GM18526 (cell line): Measurements from ENCODE around the gene KDM4C.

Experiments used
- POLR2A ChIP-seq: IDR thresholded peaks from 3 replicates; pipeline ENCODE4 v1.6.1; 2011; ENCODE audit not compliant: insufficient read length; ENCODE audit errors: extremely low read depth

Gene KDM4C

DNA sequence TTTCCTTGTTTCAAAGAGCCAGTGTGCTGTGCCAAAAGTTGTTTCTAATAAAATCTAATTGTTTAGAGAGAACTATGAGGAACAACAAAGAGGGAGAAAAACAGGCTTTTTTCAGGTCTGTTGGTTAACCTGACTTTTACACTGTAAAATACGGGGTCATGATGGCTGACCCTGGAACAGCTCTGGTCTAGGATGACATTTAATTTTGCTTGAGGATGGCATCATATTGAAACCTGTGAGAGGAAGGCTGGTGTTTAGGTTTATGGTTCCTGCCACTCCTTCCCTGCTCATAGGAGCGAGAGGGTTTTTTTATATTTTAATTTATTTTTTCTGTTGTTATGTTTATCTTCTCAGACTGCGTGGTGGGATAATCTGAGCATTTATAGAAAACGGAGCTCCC lies 327.6 kb downstream of the KDM4C start:
- TF ChIP-seq POLR2A, result no peak

- no peak for TF ChIP-seq POLR2A
Observed at GRCh38 chr9:7086389-7086788, 328.6 kb downstream of the KDM4C start.

- no peak for TF ChIP-seq POLR2A
Observed at GRCh38 chr9:7088611-7089010, 330.8 kb downstream of the KDM4C start.

- no peak for TF ChIP-seq POLR2A
Observed at GRCh38 chr9:7089406-7090193, 331.8 kb downstream of the KDM4C start.

GRCh38 chr9:7093040-7093439 lies 335.3 kb downstream of the KDM4C start:
- TF ChIP-seq POLR2A, result no peak

- no peak for TF ChIP-seq POLR2A
Observed at GRCh38 chr9:7094052-7094451, 336.3 kb downstream of the KDM4C start.

DNA sequence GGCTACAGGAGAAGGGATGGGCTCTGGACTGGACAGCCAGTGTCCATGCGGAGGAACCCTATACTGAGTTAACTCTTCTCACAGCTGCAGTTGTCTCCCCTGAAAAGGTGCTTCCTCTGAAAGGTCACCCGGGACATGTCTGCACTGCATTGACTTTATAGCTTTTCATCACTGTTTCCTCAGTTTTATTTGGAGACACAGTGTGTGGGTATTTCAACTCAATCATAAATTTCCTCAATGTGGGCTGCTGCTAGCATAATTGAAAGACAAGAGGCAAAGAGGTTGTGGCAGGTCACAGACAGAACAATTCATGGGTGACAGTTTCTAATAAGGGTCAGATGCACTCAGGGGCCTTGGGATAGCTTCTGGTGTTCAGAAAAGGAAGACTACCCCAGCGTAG lies 336.8 kb downstream of the KDM4C start:
- no peak for TF ChIP-seq POLR2A

DNA sequence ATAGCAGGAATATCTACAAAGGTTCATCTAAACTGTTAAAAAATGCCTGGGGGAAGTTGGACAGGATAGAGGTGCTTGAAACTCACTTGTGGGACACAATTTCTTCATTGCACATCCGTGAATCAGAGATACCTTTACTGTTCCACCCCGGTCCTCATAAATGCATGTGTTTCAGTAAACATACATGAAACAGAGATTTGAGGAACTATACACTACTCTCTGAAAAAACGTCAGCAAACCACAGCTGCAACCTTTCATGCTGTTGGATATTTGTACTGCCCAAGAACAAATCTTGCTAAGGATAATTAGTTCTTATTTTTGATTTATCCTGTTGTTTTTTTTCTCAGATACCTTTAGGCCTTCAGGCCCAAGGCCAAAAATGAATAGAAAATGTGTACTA lies 337.3 kb downstream of the KDM4C start:
- TF ChIP-seq POLR2A, result no peak

GRCh38 chr9:7097040-7097715 lies 339.4 kb downstream of the KDM4C start:
- no peak for TF ChIP-seq POLR2A

DNA sequence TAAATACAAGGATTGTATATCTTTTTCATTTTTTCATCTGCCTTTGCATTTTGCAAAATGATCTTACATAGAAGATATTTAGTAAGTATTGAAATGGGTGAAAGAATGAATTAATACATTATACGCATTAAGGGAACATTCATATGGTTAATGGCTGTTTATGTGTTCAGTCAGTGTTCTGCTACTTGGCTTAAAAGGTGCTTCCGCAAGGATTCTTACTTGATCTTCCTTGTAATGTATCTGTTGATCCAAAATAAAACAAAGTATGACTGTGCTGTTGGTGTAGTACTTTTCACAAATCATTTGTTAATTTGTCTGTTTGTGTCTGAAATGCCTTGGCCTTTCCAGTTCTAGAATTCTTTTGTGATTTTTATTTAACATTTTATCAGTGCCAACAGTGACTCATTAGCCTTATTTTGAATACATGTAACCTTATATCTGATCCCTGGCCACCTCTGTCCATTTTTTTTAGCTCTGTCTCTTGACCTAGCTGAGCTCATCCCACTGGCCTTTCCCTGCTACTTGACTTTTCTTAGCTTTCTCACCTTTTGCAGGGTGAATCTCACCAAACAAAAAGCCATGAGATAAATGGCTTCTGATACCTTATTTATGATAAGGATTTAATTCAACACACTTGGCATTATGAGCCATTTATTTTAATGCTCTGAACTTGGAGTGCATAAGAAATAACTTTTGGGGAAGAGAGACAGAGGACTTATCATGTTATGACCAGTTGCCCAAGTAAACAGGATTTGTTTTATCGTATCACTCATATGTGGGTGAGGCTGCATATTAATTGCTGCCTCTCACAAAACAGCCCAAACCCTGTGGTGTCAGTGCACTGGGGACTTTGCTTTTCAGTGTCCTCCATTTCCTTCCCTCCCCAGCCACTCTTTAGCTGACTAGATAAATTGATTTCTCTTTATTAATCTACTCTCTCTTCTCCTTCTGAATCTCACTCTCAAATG lies 340.3 kb downstream of the KDM4C start:
- no peak for TF ChIP-seq POLR2A

DNA sequence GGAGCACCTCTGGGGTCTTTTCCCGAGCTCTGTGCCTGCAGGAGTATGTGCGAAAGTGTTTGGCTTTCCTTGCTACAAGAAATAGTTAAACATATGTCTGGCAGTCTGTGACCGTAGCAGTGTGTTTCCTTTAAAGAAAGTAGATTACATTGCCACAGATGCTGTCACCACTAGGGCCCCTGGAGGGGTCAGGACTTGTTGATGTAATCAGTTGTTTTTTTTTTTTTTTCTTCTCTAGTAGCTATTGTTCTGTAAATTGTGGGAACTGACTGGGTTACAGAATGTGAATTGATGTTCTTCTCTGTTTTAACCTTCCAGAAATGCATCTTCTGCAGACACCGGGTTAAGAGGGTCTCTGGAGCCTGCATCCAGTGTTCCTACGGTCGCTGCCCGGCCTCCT lies 345.6 kb downstream of the KDM4C start:
- TF ChIP-seq POLR2A, result no peak

- TF ChIP-seq POLR2A, result no peak
Observed at GRCh38 chr9:7103771-7104170, 346.0 kb downstream of the KDM4C start.

- TF ChIP-seq POLR2A, result no peak
Observed at GRCh38 chr9:7104625-7105024, 346.9 kb downstream of the KDM4C start.

DNA sequence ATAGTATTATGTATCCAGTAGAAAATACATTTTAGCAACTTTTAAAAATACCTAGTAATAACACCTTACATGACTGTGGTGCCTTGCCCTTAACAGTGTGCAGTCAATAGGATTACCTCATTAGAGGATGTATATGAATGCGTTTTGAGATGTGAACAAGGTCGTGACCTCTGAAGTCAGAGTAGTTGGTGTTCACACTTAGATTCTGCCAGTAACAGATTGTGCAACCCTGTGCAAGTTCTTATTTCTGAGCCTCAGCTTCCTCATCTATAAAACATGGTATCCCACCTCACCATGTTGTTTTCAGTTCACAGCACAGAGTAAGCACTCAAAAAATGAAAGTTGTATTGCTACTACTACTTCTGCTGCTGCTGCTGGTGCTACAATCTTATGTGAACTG lies 347.3 kb downstream of the KDM4C start:
- TF ChIP-seq POLR2A, result no peak

- TF ChIP-seq POLR2A, result no peak
Observed at GRCh38 chr9:7108936-7109335, 351.2 kb downstream of the KDM4C start.
